IMR-90 (cell line): Measurements from ENCODE around the gene FUT9. TPM values are rescaled to one million over a fixed set of nuclear protein-coding genes. Genes with fewer than 3 reads are reported as not detected.

Experiments
- ATAC-seq: fragments of 200-7000 bp; cut with Tn5 transposase; 2 replicates; pipeline ENCODE4 v1.9.1; 2020; ENCODE audit warnings: low read depth, mild to moderate bottlenecking, moderate library complexity
- BruUV-seq: library from RNA; stranded (reverse); fragments of 400-500 nt; replicated peaks from 2 replicates; lab custom pipeline; 2021; lab: Mats Ljungman, UMichigan
- CTCF ChIA-PET: fragments of 300-600 bp; formaldehyde crosslinking; extraction: SDS; loops from one replicate; lab custom pipeline; 2021; ENCODE audit warnings: antibody characterized with exemption; lab: Yijun Ruan, JAX
- POLR2A ChIA-PET: fragments of 300-600 bp; sonication (Branson Sonifier 250); formaldehyde crosslinking; loops from one replicate; lab custom pipeline; 2022; ENCODE audit warnings: antibody characterized with exemption; ENCODE audit not compliant: unreplicated experiment; lab: Charles Lee
- DNase-seq: peaks from one replicate; pipeline ENCODE4 v3.0.0; 2013
- H2AFZ ChIP-seq: replicated peaks from 2 replicates; pipeline ENCODE3; 2013; ENCODE audit warnings: low read length, mild to moderate bottlenecking; ENCODE audit not compliant: poor library complexity
- H2AK5ac ChIP-seq: 2 replicates; pipeline ENCODE4 v1.6.1; 2013; ENCODE audit warnings: low read depth, low read length, inconsistent platforms
- H2AK9ac ChIP-seq: replicated peaks from 2 replicates; pipeline ENCODE3; 2013; ENCODE audit warnings: mild to moderate bottlenecking, low read depth, low read length, moderate library complexity; ENCODE audit not compliant: poor library complexity
- H2BK120ac ChIP-seq: 2 replicates; pipeline ENCODE4 v1.6.1; 2013; ENCODE audit warnings: low read depth, low read length, inconsistent platforms
- H2BK15ac ChIP-seq: 3 replicates; pipeline ENCODE4 v1.6.1; 2013; ENCODE audit warnings: low read depth, low read length, inconsistent platforms
- H2BK20ac ChIP-seq: 2 replicates; pipeline ENCODE4 v1.6.1; 2013; ENCODE audit warnings: low read depth, mild to moderate bottlenecking, inconsistent platforms, low read length, moderate library complexity
- H2BK5ac ChIP-seq: 2 replicates; pipeline ENCODE4 v1.6.1; 2013; ENCODE audit warnings: mild to moderate bottlenecking, low read depth, low read length, inconsistent platforms; ENCODE audit not compliant: poor library complexity, severe bottlenecking
- H3K14ac ChIP-seq: replicated peaks from 2 replicates; pipeline ENCODE4 v1.6.1; 2013; ENCODE audit warnings: low read depth, low read length, inconsistent platforms
- H3K18ac ChIP-seq: 2 replicates; pipeline ENCODE4 v1.6.1; 2013; ENCODE audit warnings: low read depth, low read length, control low read depth
- H3K23ac ChIP-seq: 2 replicates; pipeline ENCODE4 v1.6.1; 2013; ENCODE audit warnings: low read depth, low read length, inconsistent platforms
- H3K27ac ChIP-seq: 2 replicates; pipeline ENCODE4 v1.5.1; 2013; ENCODE audit warnings: mild to moderate bottlenecking, control low read depth, low read length; ENCODE audit not compliant: insufficient read depth
- H3K27me3 ChIP-seq: 2 replicates; pipeline ENCODE4 v1.6.1; 2013; ENCODE audit warnings: low read length; ENCODE audit not compliant: control insufficient read depth, insufficient read depth
- H3K36me3 ChIP-seq: 2 replicates; pipeline ENCODE4 v1.6.1; 2013; ENCODE audit warnings: low read length, mixed read lengths; ENCODE audit not compliant: control insufficient read depth, insufficient read depth
- H3K4ac ChIP-seq: 2 replicates; pipeline ENCODE4 v1.6.1; 2013; ENCODE audit warnings: low read depth, low read length, inconsistent platforms
- H3K4me1 ChIP-seq: 2 replicates; pipeline ENCODE4 v1.6.1; 2013; ENCODE audit warnings: low read length, mixed read lengths; ENCODE audit not compliant: control insufficient read depth, insufficient read depth
- H3K4me2 ChIP-seq: 2 replicates; pipeline ENCODE4 v1.6.1; 2013; ENCODE audit warnings: low read depth, mild to moderate bottlenecking, control low read depth, low read length, moderate library complexity
- H3K4me3 ChIP-seq: 2 replicates; pipeline ENCODE4 v1.5.1; 2013; ENCODE audit warnings: low read depth, mild to moderate bottlenecking, control low read depth, low read length, moderate library complexity; ENCODE audit not compliant: insufficient read depth
- H3K56ac ChIP-seq: 2 replicates; pipeline ENCODE4 v1.6.1; 2013; ENCODE audit warnings: low read length, inconsistent platforms; ENCODE audit not compliant: insufficient read depth; ENCODE audit errors: extremely low read depth
- H3K79me1 ChIP-seq, 2 experiments: 2 replicates each; pipeline ENCODE4 v1.6.1; 2013; ENCODE audit warnings: low read length in 2 of 2, inconsistent platforms in 1 of 2, low read depth in 1 of 2
- H3K9ac ChIP-seq: 2 replicates; pipeline ENCODE4 v1.6.1; 2013; ENCODE audit warnings: low read depth, low read length, control low read depth
- H3K9me1 ChIP-seq: 2 replicates; pipeline ENCODE4 v1.6.1; 2013; ENCODE audit warnings: low read length, inconsistent platforms; ENCODE audit not compliant: insufficient read depth
- H3K9me3 ChIP-seq: 2 replicates; pipeline ENCODE4 v1.6.1; 2013; ENCODE audit warnings: low read length; ENCODE audit not compliant: control insufficient read depth, insufficient read depth
- H4K20me1 ChIP-seq: 2 replicates; pipeline ENCODE4 v1.6.1; 2013; ENCODE audit warnings: low read length, inconsistent platforms; ENCODE audit not compliant: insufficient read depth
- H4K5ac ChIP-seq: 2 replicates; pipeline ENCODE4 v1.6.1; 2013; ENCODE audit warnings: mild to moderate bottlenecking, low read depth, low read length, control low read depth
- H4K8ac ChIP-seq, 2 experiments: 2 replicates each; pipeline ENCODE4 v1.6.1; 2013; ENCODE audit warnings: low read depth in 2 of 2, low read length in 2 of 2, control low read depth in 1 of 2, inconsistent platforms in 1 of 2
- H4K91ac ChIP-seq: 2 replicates; pipeline ENCODE4 v1.6.1; 2013; ENCODE audit warnings: low read depth, low read length, inconsistent platforms; ENCODE audit not compliant: insufficient read depth
- CHD1 ChIP-seq: IDR thresholded peaks from 2 replicates; pipeline ENCODE4 v1.6.1; 2012; ENCODE audit warnings: low read depth, low read length, improper control_type of control experiment
- CTCF ChIP-seq: conservative IDR thresholded peaks from 2 replicates; pipeline ENCODE4 v1.5.1; 2012; ENCODE audit warnings: mild to moderate bottlenecking, low read depth, low read length, improper control_type of control experiment
- MAZ ChIP-seq: IDR thresholded peaks from 2 replicates; pipeline ENCODE4 v1.6.1; 2012; ENCODE audit warnings: low read depth, mild to moderate bottlenecking, low read length, improper control_type of control experiment, moderate library complexity, borderline replicate concordance
- MXI1 ChIP-seq: IDR thresholded peaks from 2 replicates; pipeline ENCODE4 v1.6.1; 2012; ENCODE audit warnings: low read depth, mild to moderate bottlenecking, low read length, moderate library complexity, borderline replicate concordance
- NFE2L2 ChIP-seq: fragments of 150-350 bp; IDR thresholded peaks from 2 replicates; pipeline ENCODE4 v1.6.1; 2016; ENCODE audit warnings: low read depth, mild to moderate bottlenecking, low read length
- POLR2A ChIP-seq: IDR thresholded peaks from 2 replicates; pipeline ENCODE4 v1.6.1; 2012; ENCODE audit warnings: mild to moderate bottlenecking, low read depth, low read length
- SMC3 ChIP-seq: fragments of 150-350 bp; IDR thresholded peaks from 2 replicates; pipeline ENCODE4 v1.6.1; 2016; ENCODE audit warnings: low read depth, mild to moderate bottlenecking, antibody characterized with exemption, low read length, moderate library complexity
- WGBS, 2 experiments: methylation state at CpG; one replicate each; pipeline versions ENCODE4 v1.1.5 to v1.1.7; 2013; ENCODE audit warnings: missing lambda C conversion rate in 2 of 2; ENCODE audit not compliant: insufficient read length in 1 of 2; ENCODE audit errors: extremely low coverage in 2 of 2; 5-methylcytosine and 5-hydroxymethylcytosine counted together
- dilution Hi-C: fragments of 300-500 bp; cut with HindIII; formaldehyde crosslinking; loops from one replicate; pipeline ENCODE4 v1.14.3; 2018; ENCODE audit warnings: low sequenced_read_pairs; ENCODE audit not compliant: unreplicated experiment
- in situ Hi-C: fragments of 300-500 bp; cut with MboI; formaldehyde crosslinking; loops from 3 replicates; pipeline ENCODE4 v1.14.3; 2019; ENCODE audit warnings: low sequenced_read_pairs, inconsistent platforms, mixed read lengths
- intact Hi-C: fragments of 100-400 bp; cut with micrococcal nuclease; formaldehyde crosslinking; loops from 2 replicates; pipeline ENCODE4 v1.10.0; 2022
- polyA plus RNA-seq, 3 experiments: library from polyadenylated mRNA; depleted of rRNA; stranded (reverse); fragments of >200 nt; gene quantifications; 2 replicates each; pipeline ENCODE4 v1.2.3, GENCODE V29; 2012; ENCODE audit warnings: low replicate concordance in 1 of 3
- total RNA-seq: library from RNA; depleted of rRNA; stranded (reverse); fragments of >200 nt; gene quantifications from 2 replicates; pipeline ENCODE4 v1.2.3, GENCODE V29; 2012

FUT9 gene
- total and polyA plus RNA-seq, 2 of the 4 experiments (the other 2 are of a cell fraction): under 0.01 TPM; not detected in 1

GRCh38 chr6:96249755-96250154 is 234.0 kb downstream of the FUT9 start:
- Histone ChIP-seq H3K14ac (no peak overlapping the region), H3K18ac (no peak overlapping the region), H4K20me1 (no peaks in the 10 kb centered on the region), H2AK9ac (no peak overlapping the region), H2BK120ac (no peak overlapping the region), H2BK15ac (no peak overlapping the region), H3K4me2 (no peak overlapping the region), H4K5ac (no peak overlapping the region), H3K9ac (no peak overlapping the region), H3K27ac (no peak overlapping the region), H3K56ac (no peak overlapping the region), H3K4ac (no peak overlapping the region), H3K27me3 (no peaks in the 10 kb centered on the region), H4K8ac (no peak overlapping the region), H3K79me1 (no peaks in the 10 kb centered on the region), H3K4me3 (no peak overlapping the region), H3K9me1 (no peaks in the 10 kb centered on the region), H3K36me3 (no peaks in the 10 kb centered on the region), H3K9me3 (peaks cover 4% of the 10 kb centered on the region; the same call in 1 of the 2 replicates), H2AFZ (no peak overlapping the region), H3K4me1 (no peaks in the 10 kb centered on the region), H2BK20ac (no peak overlapping the region), H4K91ac (no peak overlapping the region), H2AK5ac (no peak overlapping the region), H3K23ac (no peak overlapping the region), H2BK5ac (no peak overlapping the region)
- ChIA-PET CTCF (no interaction called here), POLR2A (no interaction called here)
- intact Hi-C loops (no loop called here), in situ Hi-C loops (no loop called here), dilution Hi-C loops (no loop called here)
- TF ChIP-seq MXI1 (no peak), CHD1 (no peak), POLR2A (no peak), CTCF (no peak), MAZ (no peak), SMC3 (no peak), NFE2L2 (no peak)
- DNase-seq: no peak
- ATAC-seq: no peak
- BruUV-seq: no TSS peak
- no CpG with 5 or more reads among the region's 1 CpG for WGBS, 2 experiments
